HEK293 (cell line): ENCODE measurements around the gene MGLL.
A peak's percentile ranks its signal among the peaks of the same experiment; 100 is the strongest.

ENCODE experiments used
- BCL11A ChIP-seq: fragments of 450-650 bp; formaldehyde crosslinking; IDR thresholded peaks from 2 replicates; pipeline ENCODE4 v1.5.1; 2016; ENCODE audit warnings: low read depth, missing biosample characterization, missing genetic modification characterization
- ELK4 ChIP-seq: IDR thresholded peaks from 2 replicates; pipeline ENCODE4 v1.6.1; 2011; ENCODE audit warnings: mild to moderate bottlenecking, low read depth, low read length, borderline replicate concordance
- GLI2 ChIP-seq: fragments of 450-650 bp; formaldehyde crosslinking; IDR thresholded peaks from 2 replicates; pipeline ENCODE4; 2017; ENCODE audit warnings: missing biosample characterization, missing genetic modification characterization, low read depth, borderline replicate concordance
- HOXD13 ChIP-seq: sonication (generic); formaldehyde crosslinking; IDR thresholded peaks from 2 replicates; pipeline ENCODE4 v1.8.0; 2022; ENCODE audit warnings: missing genetic modification reagents, borderline replicate concordance
- PRDM1 ChIP-seq: fragments of 450-650 bp; formaldehyde crosslinking; IDR thresholded peaks from 2 replicates; pipeline ENCODE4; 2016; ENCODE audit warnings: missing biosample characterization, missing genetic modification characterization
- RBAK ChIP-seq: fragments of 450-650 bp; formaldehyde crosslinking; IDR thresholded peaks from 2 replicates; pipeline ENCODE4 v1.5.1; 2016; ENCODE audit warnings: missing biosample characterization, missing genetic modification characterization
- REPIN1 ChIP-seq: fragments of 450-650 bp; formaldehyde crosslinking; IDR thresholded peaks from 2 replicates; pipeline ENCODE4 v1.5.1; 2017; ENCODE audit warnings: missing biosample characterization, missing genetic modification characterization, low read depth
- SALL2 ChIP-seq: fragments of 450-650 bp; formaldehyde crosslinking; IDR thresholded peaks from 2 replicates; pipeline ENCODE4 v1.5.0; 2017; ENCODE audit warnings: missing biosample characterization, mild to moderate bottlenecking, missing genetic modification characterization, borderline replicate concordance
- ZBTB1 ChIP-seq: fragments of 450-650 bp; formaldehyde crosslinking; IDR thresholded peaks from 2 replicates; pipeline ENCODE4 v1.5.1; 2016; ENCODE audit warnings: missing biosample characterization, missing genetic modification characterization
- ZBTB11 ChIP-seq: fragments of 450-650 bp; formaldehyde crosslinking; conservative IDR thresholded peaks from 2 replicates; pipeline ENCODE4 v1.5.1; 2016; ENCODE audit warnings: low read depth, missing biosample characterization, missing genetic modification characterization
- ZBTB44 ChIP-seq: fragments of 450-650 bp; IDR thresholded peaks from 2 replicates; pipeline ENCODE4 v1.5.1; 2018; ENCODE audit warnings: missing biosample characterization, mild to moderate bottlenecking, missing genetic modification characterization
- ZFP3 ChIP-seq: fragments of 450-650 bp; formaldehyde crosslinking; IDR thresholded peaks from 2 replicates; pipeline ENCODE4 v1.5.1; 2016; ENCODE audit warnings: low read depth, missing biosample characterization, missing genetic modification characterization
- ZNF112 ChIP-seq: fragments of 450-650 bp; formaldehyde crosslinking; IDR thresholded peaks from 2 replicates; pipeline ENCODE4 v1.5.0; 2017; ENCODE audit warnings: missing biosample characterization, missing genetic modification characterization
- ZNF2 ChIP-seq: fragments of 450-650 bp; formaldehyde crosslinking; IDR thresholded peaks from 2 replicates; pipeline ENCODE4 v1.5.1; 2016; ENCODE audit warnings: missing biosample characterization, missing genetic modification characterization
- ZNF211 ChIP-seq: fragments of 450-650 bp; formaldehyde crosslinking; IDR thresholded peaks from 2 replicates; pipeline ENCODE4 v1.5.1; 2016; ENCODE audit warnings: low read depth, missing biosample characterization, missing genetic modification characterization
- ZNF214 ChIP-seq: fragments of 450-650 bp; formaldehyde crosslinking; IDR thresholded peaks from 2 replicates; pipeline ENCODE4 v1.5.1; 2017; ENCODE audit warnings: missing biosample characterization, mild to moderate bottlenecking, missing genetic modification characterization, borderline replicate concordance
- ZNF223 ChIP-seq: fragments of 450-650 bp; formaldehyde crosslinking; IDR thresholded peaks from 2 replicates; pipeline ENCODE4 v1.5.1; 2016; ENCODE audit warnings: missing biosample characterization, missing genetic modification characterization
- ZNF341 ChIP-seq: fragments of 450-650 bp; formaldehyde crosslinking; IDR thresholded peaks from 2 replicates; pipeline ENCODE4; 2016; ENCODE audit warnings: low read depth, missing biosample characterization, missing genetic modification characterization
- ZNF366 ChIP-seq: fragments of 450-650 bp; formaldehyde crosslinking; conservative IDR thresholded peaks from 2 replicates; pipeline ENCODE4 v1.5.1; 2016; ENCODE audit warnings: missing biosample characterization, missing genetic modification characterization
- ZNF37A ChIP-seq: fragments of 450-650 bp; IDR thresholded peaks from 2 replicates; pipeline ENCODE4 v1.5.1; 2018; ENCODE audit warnings: missing biosample characterization, missing genetic modification characterization
- ZNF398 ChIP-seq: fragments of 450-650 bp; formaldehyde crosslinking; IDR thresholded peaks from 2 replicates; pipeline ENCODE4 v1.5.1; 2017; ENCODE audit warnings: missing biosample characterization, missing genetic modification characterization
- ZNF544 ChIP-seq: fragments of 450-650 bp; formaldehyde crosslinking; IDR thresholded peaks from 2 replicates; pipeline ENCODE4 v1.5.0; 2017; ENCODE audit warnings: missing biosample characterization, missing genetic modification characterization
- ZNF560 ChIP-seq: fragments of 450-650 bp; formaldehyde crosslinking; IDR thresholded peaks from 2 replicates; pipeline ENCODE4 v1.5.1; 2017; ENCODE audit warnings: missing biosample characterization, missing genetic modification characterization, borderline replicate concordance
- ZNF580 ChIP-seq: fragments of 450-650 bp; formaldehyde crosslinking; IDR thresholded peaks from 2 replicates; pipeline ENCODE4 v1.5.1; 2016; ENCODE audit warnings: missing biosample characterization, missing genetic modification characterization
- ZNF596 ChIP-seq: fragments of 450-650 bp; IDR thresholded peaks from 2 replicates; pipeline ENCODE4 v1.5.0; 2018; ENCODE audit warnings: missing biosample characterization, mild to moderate bottlenecking, missing genetic modification characterization, moderate library complexity
- ZNF600 ChIP-seq: fragments of 450-650 bp; formaldehyde crosslinking; IDR thresholded peaks from 2 replicates; pipeline ENCODE4 v1.5.1; 2016; ENCODE audit warnings: missing biosample characterization, missing genetic modification characterization
- ZNF624 ChIP-seq: fragments of 450-650 bp; formaldehyde crosslinking; IDR thresholded peaks from 2 replicates; pipeline ENCODE4 v1.5.1; 2017; ENCODE audit warnings: missing biosample characterization, missing genetic modification characterization
- ZNF658 ChIP-seq: fragments of 450-650 bp; formaldehyde crosslinking; IDR thresholded peaks from 2 replicates; pipeline ENCODE4; 2016; ENCODE audit warnings: missing biosample characterization, missing genetic modification characterization
- ZNF670 ChIP-seq: fragments of 450-650 bp; formaldehyde crosslinking; IDR thresholded peaks from 2 replicates; pipeline ENCODE4 v1.5.1; 2016; ENCODE audit warnings: missing biosample characterization, missing genetic modification characterization, low read depth
- ZNF830 ChIP-seq: fragments of 450-650 bp; IDR thresholded peaks from 2 replicates; pipeline ENCODE4 v1.5.0; 2018; ENCODE audit warnings: missing biosample characterization, missing genetic modification characterization, low read depth, mild to moderate bottlenecking, moderate library complexity
- ZSCAN23 ChIP-seq: fragments of 450-650 bp; formaldehyde crosslinking; IDR thresholded peaks from 2 replicates; pipeline ENCODE4 v1.5.1; 2016; ENCODE audit warnings: missing biosample characterization, missing genetic modification characterization
- TF ChIP-seq, protein P1 (sequence below): fragments of 450-650 bp; formaldehyde crosslinking; IDR thresholded peaks from 2 replicates; pipeline ENCODE4; 2016; ENCODE audit warnings: missing biosample characterization, missing genetic modification characterization

MGLL gene

GRCh38 chr3:127791221-127791913, 30.9 kb downstream of the MGLL start (continued):
- TF ChIP-seq ELK4 (peak; percentile 75), BCL11A (no peak), RBAK (tag by site-specific recombination) (no peak), ZNF624 (tag by site-specific recombination) (no peak), ZFP3 (tag by site-specific recombination) (no peak), ZNF398 (tag by site-specific recombination) (0 out of 2 replicates have a peak, but pooled peaks have one; percentile 6), ZNF600 (no peak), ZNF223 (tag by site-specific recombination) (no peak), ZNF670 (tag by site-specific recombination) (no peak), ZBTB11 (no peak), SALL2 (tag by site-specific recombination) (no peak), ZNF560 (tag by site-specific recombination) (no peak), ZNF2 (tag by site-specific recombination) (no peak), ZNF580 (tag by site-specific recombination) (peak; percentile 83), ZNF341 (tag by site-specific recombination) (no peak), ZNF544 (no peak), ZNF214 (tag by site-specific recombination) (no peak), ZNF830 (tag by site-specific recombination) (no peak), GLI2 (tag by site-specific recombination) (no peak), ZNF211 (no peak), ZNF37A (tag by site-specific recombination) (no peak), ZBTB1 (tag by site-specific recombination) (no peak), HOXD13 (CRISPR knock-in tag) (no peak), ZSCAN23 (tag by site-specific recombination) (no peak), ZNF112 (tag by site-specific recombination) (no peak), REPIN1 (tag by site-specific recombination) (no peak), ZNF596 (tag by site-specific recombination) (no peak), ZBTB44 (tag by site-specific recombination) (peak; percentile 70; the same call in 1 of the 2 replicates), ZNF366 (tag by site-specific recombination) (peak; percentile 45; the same call in 1 of the 2 replicates), PRDM1 (tag by site-specific recombination) (no peak), ZNF658 (tag by site-specific recombination) (no peak)
- TF ChIP-seq, protein P1, sequence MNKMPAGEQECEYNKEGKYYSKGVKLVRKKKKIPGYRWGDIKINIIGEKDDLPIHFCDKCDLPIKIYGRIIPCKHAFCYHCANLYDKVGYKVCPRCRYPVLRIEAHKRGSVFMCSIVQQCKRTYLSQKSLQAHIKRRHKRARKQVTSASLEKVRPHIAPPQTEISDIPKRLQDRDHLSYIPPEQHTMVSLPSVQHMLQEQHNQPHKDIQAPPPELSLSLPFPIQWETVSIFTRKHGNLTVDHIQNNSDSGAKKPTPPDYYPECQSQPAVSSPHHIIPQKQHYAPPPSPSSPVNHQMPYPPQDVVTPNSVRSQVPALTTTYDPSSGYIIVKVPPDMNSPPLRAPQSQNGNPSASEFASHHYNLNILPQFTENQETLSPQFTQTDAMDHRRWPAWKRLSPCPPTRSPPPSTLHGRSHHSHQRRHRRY (tag by site-specific recombination) = no peak
